ENCODE measurements around the gene SLC7A11. TPM values are rescaled to one million over a fixed set of nuclear protein-coding genes. Genes with fewer than 3 reads are reported as not detected.

SLC7A11 gene
- total RNA-seq, 1 donor from 2014 or later = 26.5 TPM

- no peaks in the 10 kb centered on the region for H3K4me1 Mint-ChIP-seq (ENCODE audit: unreplicated experiment)
- no peak overlapping the region for H3K27ac Mint-ChIP-seq (ENCODE audit: unreplicated experiment)
Observed at GRCh38 chr4:138135610-138136009, 106.5 kb downstream of the SLC7A11 start.

GRCh38 chr4:138118270-138118669 is 123.9 kb downstream of the SLC7A11 start:
- DNase-seq (ENCODE audit: extremely low spot score, unreplicated experiment) = no peak

More at GRCh38 chr4:138135610-138136009, 106.5 kb downstream of the SLC7A11 start:
- no peaks in the 10 kb centered on the region for H3K27me3 Mint-ChIP-seq (ENCODE audit: unreplicated experiment)
- TF ChIP-seq CTCF (IDR thresholded peaks at IDR 0.05) = no peak
- H3K4me3 Mint-ChIP-seq (ENCODE audit: unreplicated experiment) = no peak overlapping the region
- H3K36me3 Mint-ChIP-seq (ENCODE audit: unreplicated experiment) = peaks cover 4% of the 10 kb centered on the region
- DNase-seq (ENCODE audit: extremely low spot score, unreplicated experiment) = no peak
- H3K9me3 Mint-ChIP-seq (ENCODE audit: unreplicated experiment) = peaks cover 18% of the 10 kb centered on the region

GRCh38 chr4:138115053-138115452 is 127.1 kb downstream of the SLC7A11 start:
- Mint-ChIP-seq H3K4me3 (ENCODE audit: unreplicated experiment) (no peak overlapping the region), H3K4me1 (ENCODE audit: unreplicated experiment) (peaks cover 10% of the 10 kb centered on the region), H3K36me3 (ENCODE audit: unreplicated experiment) (no peaks in the 10 kb centered on the region), H3K27me3 (ENCODE audit: unreplicated experiment) (no peaks in the 10 kb centered on the region), H3K27ac (ENCODE audit: unreplicated experiment) (no peak overlapping the region), H3K9me3 (ENCODE audit: unreplicated experiment) (no peaks in the 10 kb centered on the region)
- TF ChIP-seq CTCF (IDR thresholded peaks at IDR 0.05) = no peak
- DNase-seq (ENCODE audit: extremely low spot score, unreplicated experiment) = no peak

More at GRCh38 chr4:138118270-138118669, 123.9 kb downstream of the SLC7A11 start:
- Mint-ChIP-seq H3K9me3 (ENCODE audit: unreplicated experiment) (peaks cover 4% of the 10 kb centered on the region), H3K27ac (ENCODE audit: unreplicated experiment) (no peak overlapping the region), H3K4me1 (ENCODE audit: unreplicated experiment) (peaks cover 6% of the 10 kb centered on the region), H3K36me3 (ENCODE audit: unreplicated experiment) (no peaks in the 10 kb centered on the region), H3K27me3 (ENCODE audit: unreplicated experiment) (no peaks in the 10 kb centered on the region), H3K4me3 (ENCODE audit: unreplicated experiment) (no peak overlapping the region)
- TF ChIP-seq CTCF (IDR thresholded peaks at IDR 0.05) = no peak

- Mint-ChIP-seq H3K9me3 (ENCODE audit: unreplicated experiment) (no peaks in the 10 kb centered on the region), H3K4me3 (ENCODE audit: unreplicated experiment) (no peak overlapping the region), H3K27ac (ENCODE audit: unreplicated experiment) (no peak overlapping the region), H3K36me3 (ENCODE audit: unreplicated experiment) (no peaks in the 10 kb centered on the region), H3K4me1 (ENCODE audit: unreplicated experiment) (peaks cover 10% of the 10 kb centered on the region), H3K27me3 (ENCODE audit: unreplicated experiment) (no peaks in the 10 kb centered on the region)
- DNase-seq (ENCODE audit: extremely low spot score, unreplicated experiment) = no peak
- TF ChIP-seq CTCF (IDR thresholded peaks at IDR 0.05) = no peak
Observed at GRCh38 chr4:138114434-138114833, 127.7 kb downstream of the SLC7A11 start.

Data from osteocyte (in vitro differentiated cells).